ENCODE results near the gene YPEL4. TPM values are rescaled to one million over a fixed set of nuclear protein-coding genes. Genes with fewer than 3 reads are reported as not detected.

YPEL4 gene
- total RNA-seq, 3 donors from 2014 or later: 0.39 to 2.4 (median 0.58) TPM

- intact Hi-C loops (cut with DNase I, micrococcal nuclease): no loop called here
- H3K4me3 ChIP-seq: no peak overlapping the region
- no peaks in the 10 kb centered on the region for H3K36me3 ChIP-seq (ENCODE audit: low read depth)
- ATAC-seq (no peak), DNase-seq (no peak)
- TF ChIP-seq CTCF (IDR thresholded peaks at IDR 0.05): no peak
- H3K9me3 ChIP-seq: no peaks in the 10 kb centered on the region
- H3K4me1 ChIP-seq (ENCODE audit: low read depth): peaks cover 9% of the 10 kb centered on the region
These were observed 25.6 kb upstream of the YPEL4 start for GRCh38 chr11:57675176-57675941.

- H3K9me3 ChIP-seq: no peaks in the 10 kb centered on the region
- TF ChIP-seq CTCF (IDR thresholded peaks at IDR 0.05): no peak
- no peaks in the 10 kb centered on the region for H3K36me3 ChIP-seq (ENCODE audit: low read depth)
- DNase-seq: no peak
- no peak overlapping the region for H3K4me3 ChIP-seq
- H3K4me1 ChIP-seq (ENCODE audit: low read depth): peaks cover 9% of the 10 kb centered on the region
- no peak for ATAC-seq
- intact Hi-C loops (cut with DNase I, micrococcal nuclease): no loop called here
These were observed 24.5 kb upstream of the YPEL4 start for GRCh38 chr11:57674251-57674650.

- peaks cover 11% of the 10 kb centered on the region for H3K4me1 ChIP-seq (ENCODE audit: low read depth)
- no peak for DNase-seq
- no peak for TF ChIP-seq CTCF (IDR thresholded peaks at IDR 0.05)
- peak; percentile 13 for ATAC-seq
- peak overlapping the region; percentile 93 for H3K4me3 ChIP-seq
- H3K9me3 ChIP-seq: no peaks in the 10 kb centered on the region
- intact Hi-C loops (cut with DNase I, micrococcal nuclease): no loop called here
- no peaks in the 10 kb centered on the region for H3K36me3 ChIP-seq (ENCODE audit: low read depth)
These were observed 18.7 kb upstream of the YPEL4 start for GRCh38 chr11:57668434-57668782.

GRCh38 chr11:57667736-57668433 lies 18.2 kb upstream of the YPEL4 start, which contains the start of gene ZDHHC5:
TSS of gene ZDHHC5 (plus strand) at chr11:57668114. CDS start at chr11:57673091, 4,977 bp downstream.
- intact Hi-C loops (cut with DNase I, micrococcal nuclease): no loop called here
- H3K4me1 ChIP-seq (ENCODE audit: low read depth): peaks cover 11% of the 10 kb centered on the region

GRCh38 chr11:57667117-57667735 lies 17.5 kb upstream of the YPEL4 start:
- peak; percentile 91 to 99 (median 95) for DNase-seq
- peak overlapping the region; percentile 93 for H3K4me3 ChIP-seq
- peaks cover 11% of the 10 kb centered on the region for H3K4me1 ChIP-seq (ENCODE audit: low read depth)
- intact Hi-C loops (cut with DNase I, micrococcal nuclease): no loop called here
- no peaks in the 10 kb centered on the region for H3K9me3 ChIP-seq
- no peaks in the 10 kb centered on the region for H3K36me3 ChIP-seq (ENCODE audit: low read depth)
- TF ChIP-seq CTCF (IDR thresholded peaks at IDR 0.05): no peak
- peak; percentile 87 for ATAC-seq

More at GRCh38 chr11:57667736-57668433, 18.2 kb upstream of the YPEL4 start, which contains the start of gene ZDHHC5:
- Histone ChIP-seq H3K4me3 (peak within 1 kb of the TSS; percentile 93), H3K36me3 (ENCODE audit: low read depth) (no peaks in the 10 kb centered on the region), H3K9me3 (no peaks in the 10 kb centered on the region)
- DNase-seq: peak; percentile 99 to 100 (median 100)
- peak; percentile 37 for TF ChIP-seq CTCF (IDR thresholded peaks at IDR 0.05)
- ATAC-seq: peak; percentile 91

Data from mucosa of descending colon (tissue), 3 donors.